HG03064 (cell line): Measurements from ENCODE around the gene MASP2.
"Not testable (repeated sequence)": the region's sequence is repeated elsewhere in the genome, so short reads cannot be mapped to it uniquely, and the experiment has no call there.

Experiments
- ATAC-seq: cut with Tn5 transposase; IDR thresholded peaks from one replicate; pipeline ENCODE4 v1.9.1; 2021; ENCODE audit warnings: low read depth; ENCODE audit not compliant: unreplicated experiment

Gene MASP2

DNA sequence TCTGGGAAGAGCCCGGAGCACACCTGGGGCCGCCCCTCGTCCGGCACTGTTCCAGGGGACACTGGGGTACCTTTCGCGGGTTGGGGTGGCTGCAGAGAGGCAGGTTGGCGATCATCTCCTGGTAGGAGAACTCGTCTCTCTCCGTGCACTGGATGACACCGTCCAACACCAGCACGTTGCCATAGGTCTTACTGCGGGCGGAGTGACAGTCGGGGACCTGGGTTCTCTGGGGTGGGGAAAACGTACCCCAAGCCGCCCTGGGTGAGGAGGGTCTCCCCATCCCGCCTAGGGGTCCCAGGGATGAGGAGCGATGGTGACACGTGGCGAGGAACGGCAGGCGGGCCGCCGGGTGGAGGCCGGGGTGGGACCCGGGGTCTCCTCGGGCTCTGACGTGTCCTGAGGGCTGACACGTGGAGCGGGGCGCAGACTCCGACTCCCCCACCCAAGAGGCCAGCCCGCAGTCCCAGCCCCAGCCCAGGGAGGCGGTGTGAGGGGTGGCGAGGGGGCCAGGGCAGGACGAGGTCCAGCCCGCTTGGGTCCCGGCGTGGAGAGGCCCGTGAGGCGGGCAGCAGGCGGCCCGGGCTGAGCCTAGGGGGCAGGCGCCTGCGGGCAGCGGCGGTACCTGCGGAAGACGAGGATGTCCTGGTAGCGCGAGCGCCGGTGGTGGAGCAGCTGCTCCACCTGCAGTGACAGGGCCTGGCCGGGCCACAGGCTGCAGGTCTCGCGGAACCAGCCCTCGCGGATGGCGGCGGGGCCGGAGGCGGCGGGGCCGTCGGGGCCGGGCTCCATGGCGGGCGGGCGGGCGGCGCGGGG lies 12.3 kb upstream of the MASP2 start:
- peak; percentile 21 for ATAC-seq

DNA sequence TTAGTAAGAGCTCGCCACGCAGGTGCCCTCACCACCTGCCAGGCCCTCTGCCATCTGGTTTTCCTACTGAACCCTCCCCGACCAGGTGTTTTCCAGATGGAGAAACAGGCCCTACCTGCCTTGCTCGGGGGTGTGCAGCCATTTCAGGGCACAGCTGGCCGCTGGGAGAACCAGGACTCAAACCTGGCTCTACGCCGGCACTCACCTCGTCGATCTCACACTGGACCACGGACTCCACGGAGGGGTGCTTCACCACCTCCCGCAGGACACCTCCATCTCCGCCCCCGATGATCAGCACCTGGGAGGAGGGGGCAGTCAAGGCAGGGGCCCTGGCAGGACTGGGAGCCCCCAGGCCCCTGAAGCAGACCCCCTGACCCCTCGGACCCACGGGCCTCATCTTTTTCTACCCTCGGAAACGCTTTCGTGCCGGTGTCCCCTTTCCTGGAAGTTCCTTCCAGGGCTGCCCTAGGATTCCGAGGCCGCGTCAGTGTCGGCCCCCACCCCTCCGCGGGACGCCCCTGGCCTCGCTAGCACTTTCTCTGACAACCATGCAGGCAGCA lies 11.6 kb upstream of the MASP2 start:
- no peak for ATAC-seq

DNA sequence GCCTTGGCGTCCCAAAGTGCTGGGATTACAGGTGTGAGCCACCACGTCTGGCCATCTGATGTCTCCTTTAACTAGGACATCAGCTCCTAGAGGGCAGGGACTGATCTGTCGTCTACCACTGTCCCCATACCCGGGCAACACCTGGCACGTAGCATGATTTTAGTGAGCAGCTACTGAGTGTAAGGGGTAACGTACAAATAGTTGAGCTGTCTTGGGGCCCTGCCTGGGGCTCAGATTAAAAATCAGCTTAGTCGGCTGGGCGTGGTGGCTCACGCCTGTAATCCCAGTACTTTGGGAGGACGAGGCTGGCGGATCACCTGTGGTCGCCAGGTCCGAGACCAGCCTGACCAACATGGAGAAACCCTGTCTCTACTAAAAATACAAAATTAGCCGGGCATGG lies 11.0 kb upstream of the MASP2 start:
- ATAC-seq = no peak

DNA sequence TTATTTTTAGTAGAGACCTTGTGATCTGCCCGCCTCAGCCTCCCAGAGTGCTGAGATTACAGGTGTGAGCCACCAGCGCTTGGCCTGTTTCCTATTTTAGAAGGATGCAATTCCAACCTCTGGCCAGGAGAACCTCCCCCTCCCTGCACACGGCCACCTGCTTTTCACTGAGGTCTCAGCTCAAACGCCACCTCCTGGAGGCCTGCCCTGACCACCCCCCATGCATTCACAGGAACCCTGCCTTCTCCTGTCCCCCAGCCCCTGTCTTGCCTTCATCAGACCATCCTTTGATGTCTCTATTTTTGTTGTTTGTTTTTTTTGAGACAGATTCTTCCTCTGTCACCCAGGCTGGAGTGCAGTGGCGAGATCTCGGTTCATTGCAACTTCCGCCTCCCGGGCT lies 10.4 kb upstream of the MASP2 start:
- ATAC-seq = no peak

GRCh38 chr1:11056504-11056903 lies 9.5 kb upstream of the MASP2 start:
- ATAC-seq = no peak

DNA sequence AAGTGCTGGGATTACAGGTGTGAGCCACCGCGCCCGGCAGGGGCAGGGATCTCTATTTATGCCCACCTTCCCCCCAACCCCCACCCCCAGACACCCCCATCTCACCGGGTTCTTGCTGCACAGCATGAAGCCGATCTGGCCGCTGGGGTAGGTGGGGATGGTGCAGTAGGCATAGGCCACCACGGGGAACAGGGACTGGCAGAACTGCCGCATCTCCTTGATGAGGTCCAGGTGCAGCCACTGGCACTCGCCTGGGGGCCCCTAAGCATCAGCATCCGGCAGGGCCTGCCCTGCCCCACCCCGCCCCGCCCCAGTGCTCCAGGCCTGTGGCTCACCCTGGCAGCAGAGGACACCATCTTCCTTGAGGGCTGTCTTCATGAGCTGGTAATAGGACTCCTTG lies 8.6 kb upstream of the MASP2 start:
- ATAC-seq = no peak

DNA sequence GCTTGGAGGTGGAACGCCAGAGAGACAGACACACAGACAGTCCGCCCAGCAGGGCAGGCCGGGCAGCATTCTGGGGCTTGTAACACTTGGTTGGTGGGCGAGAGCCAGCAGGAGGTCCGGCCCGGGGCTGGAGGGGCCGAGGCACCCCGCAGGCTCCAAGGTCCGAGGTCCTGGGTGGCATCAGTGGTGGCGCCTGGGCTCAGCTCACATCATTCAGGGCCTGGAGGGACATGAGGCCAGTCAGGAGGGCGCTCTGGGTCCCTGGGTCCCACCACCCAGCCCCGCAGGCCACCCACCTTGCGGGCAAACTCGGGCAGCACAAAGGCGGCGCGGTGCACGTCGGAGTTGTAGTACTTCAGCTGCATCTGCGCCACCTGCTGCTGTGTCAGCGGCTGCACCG lies 7.6 kb upstream of the MASP2 start:
- no peak for ATAC-seq

DNA sequence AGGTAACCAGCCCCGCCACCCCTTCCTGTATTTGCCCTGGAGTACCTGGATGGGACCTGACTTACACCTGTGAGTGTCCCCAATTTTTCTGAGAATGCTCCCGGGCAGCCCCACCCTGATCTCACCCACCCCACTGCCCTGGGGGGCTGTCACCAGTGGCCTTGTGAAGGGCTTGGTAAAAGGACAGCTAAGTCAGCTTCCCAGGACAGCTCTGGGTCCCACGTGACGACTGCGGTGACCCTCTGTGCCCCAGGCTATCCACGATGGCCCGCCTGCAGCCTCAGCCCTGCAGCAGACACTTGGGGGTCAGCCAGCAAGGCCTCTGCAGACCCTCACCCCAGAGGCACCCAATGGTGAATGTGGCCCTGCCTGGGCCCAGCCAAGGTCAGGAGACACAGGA lies 7.1 kb upstream of the MASP2 start:
- no peak for ATAC-seq

GRCh38 chr1:11053758-11054137 lies 6.7 kb upstream of the MASP2 start:
- ATAC-seq = no peak

GRCh38 chr1:11052839-11053757 lies 6.1 kb upstream of the MASP2 start:
- no peak for ATAC-seq

- ATAC-seq = no peak
Observed at GRCh38 chr1:11051781-11052511, 4.9 kb upstream of the MASP2 start.

DNA sequence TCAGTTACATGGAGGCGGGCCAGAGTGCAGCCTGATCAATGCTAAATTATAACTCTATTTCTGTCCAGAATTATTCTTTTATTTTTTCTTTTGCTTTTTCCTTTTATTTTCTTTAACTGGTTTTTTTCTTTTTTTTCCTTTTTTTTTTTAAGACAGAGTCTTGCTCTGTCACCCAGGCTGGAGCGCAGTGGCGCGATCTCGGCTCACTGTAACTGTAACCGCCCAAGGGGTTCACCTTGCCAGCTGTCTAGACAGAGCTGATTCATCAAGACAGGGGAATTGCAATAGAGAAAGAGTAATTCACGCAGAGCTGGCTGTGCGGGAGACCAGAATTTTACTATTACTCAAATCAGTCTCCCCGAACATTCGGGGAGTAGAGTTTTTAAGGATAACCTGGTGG lies 4.1 kb upstream of the MASP2 start:
- not testable (repeated sequence) for ATAC-seq

DNA sequence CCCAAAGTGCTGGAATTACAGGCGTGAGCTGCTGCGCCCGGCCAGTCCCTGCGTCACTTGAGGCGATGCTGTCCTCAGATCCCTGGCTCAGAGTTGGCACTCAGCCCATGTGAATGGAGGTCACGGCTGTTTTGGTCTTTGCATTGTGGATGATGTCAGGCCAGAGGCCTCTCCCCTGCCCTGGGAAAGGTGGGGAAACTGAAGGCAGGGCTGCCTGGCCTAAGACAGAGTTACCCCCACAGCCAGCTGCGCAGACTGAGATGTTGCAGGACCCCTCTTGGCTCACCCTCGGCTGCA lies 821 bp downstream of the MASP2 start:
- no peak for ATAC-seq

GRCh38 chr1:11045428-11046269 lies 1.4 kb downstream of the MASP2 start:
- no peak for ATAC-seq

GRCh38 chr1:11044849-11045427 lies 2.1 kb downstream of the MASP2 start:
- ATAC-seq = no peak

GRCh38 chr1:11044086-11044848 lies 2.8 kb downstream of the MASP2 start:
- no peak for ATAC-seq

DNA sequence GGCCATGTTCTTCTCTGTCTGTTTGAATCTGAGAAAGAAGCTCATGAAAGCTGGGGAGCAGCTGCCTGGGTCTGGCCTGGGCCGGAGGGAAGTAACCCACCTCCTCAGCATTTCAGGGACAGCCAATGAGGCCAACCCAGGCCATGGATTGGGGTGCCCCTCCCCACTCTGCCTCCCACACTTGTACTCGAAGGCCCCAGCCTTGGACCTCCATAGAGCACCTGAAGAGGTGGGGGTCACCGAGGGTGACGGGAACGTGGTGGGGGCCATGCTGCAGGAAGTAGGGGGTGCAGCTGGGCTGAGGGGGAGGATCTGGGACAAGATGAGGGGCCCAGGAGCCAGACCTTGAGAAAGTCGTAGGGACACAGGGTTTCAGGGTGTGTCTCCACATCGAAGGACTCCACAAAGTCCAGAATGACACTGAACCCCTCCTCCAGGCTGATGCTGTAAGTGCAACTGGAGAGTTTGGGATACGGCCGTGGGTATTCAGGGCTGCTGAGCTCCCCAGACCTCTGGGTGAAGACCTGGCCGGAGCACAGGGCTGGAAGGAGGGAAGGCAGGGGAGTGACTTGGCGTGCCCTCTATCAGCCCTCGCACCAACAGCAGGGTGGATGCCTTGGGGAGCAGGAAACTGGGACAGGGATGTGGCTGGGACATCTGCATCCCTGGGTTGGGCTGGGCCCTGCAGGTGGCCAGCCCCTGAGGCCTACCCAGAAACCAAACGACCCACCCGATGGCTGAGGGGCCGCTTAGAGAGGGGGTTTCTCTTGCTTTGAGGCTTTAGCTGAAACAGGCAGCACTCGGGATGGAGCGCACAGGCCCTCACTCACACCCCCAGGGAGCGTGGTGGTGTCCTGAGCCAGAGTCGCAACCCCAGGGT lies 3.8 kb downstream of the MASP2 start:
- no peak for ATAC-seq

GRCh38 chr1:11042065-11042464 lies 5.0 kb downstream of the MASP2 start:
- ATAC-seq = no peak
